GM18511 (cell line): ENCODE data around the gene PSMB1.
"Not testable (repeated sequence)": the region's sequence is repeated elsewhere in the genome, so short reads cannot be mapped to it uniquely, and the experiment has no call there.

Experiments
- ATAC-seq: cut with Tn5 transposase; IDR thresholded peaks from one replicate; pipeline ENCODE4 v1.9.1; 2021; ENCODE audit warnings: mild to moderate bottlenecking, moderate library complexity; ENCODE audit not compliant: unreplicated experiment

The PSMB1 gene

DNA sequence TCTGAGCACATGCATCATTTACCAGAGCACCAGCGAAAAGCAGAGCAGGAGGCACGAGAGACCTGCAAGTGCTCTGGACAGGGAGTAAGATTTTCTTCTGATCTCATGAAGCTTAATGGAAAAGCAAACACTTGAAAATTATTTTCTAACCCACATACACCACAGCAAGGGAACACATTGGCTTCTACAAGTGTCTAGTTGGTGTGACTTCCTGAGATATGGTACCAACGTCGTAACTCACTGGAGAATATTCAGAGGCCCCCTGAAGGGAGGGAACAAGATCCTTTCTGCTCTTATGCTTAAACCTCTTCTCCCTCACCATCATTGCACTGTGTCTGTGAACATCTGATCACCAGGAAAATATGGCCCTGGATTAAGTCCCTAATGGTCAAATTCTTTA lies 48.6 kb downstream of the PSMB1 start:
- ATAC-seq = no peak

- no peak for ATAC-seq
Measured at GRCh38 chr6:170503414-170503761, 49.7 kb downstream of the PSMB1 start.

DNA sequence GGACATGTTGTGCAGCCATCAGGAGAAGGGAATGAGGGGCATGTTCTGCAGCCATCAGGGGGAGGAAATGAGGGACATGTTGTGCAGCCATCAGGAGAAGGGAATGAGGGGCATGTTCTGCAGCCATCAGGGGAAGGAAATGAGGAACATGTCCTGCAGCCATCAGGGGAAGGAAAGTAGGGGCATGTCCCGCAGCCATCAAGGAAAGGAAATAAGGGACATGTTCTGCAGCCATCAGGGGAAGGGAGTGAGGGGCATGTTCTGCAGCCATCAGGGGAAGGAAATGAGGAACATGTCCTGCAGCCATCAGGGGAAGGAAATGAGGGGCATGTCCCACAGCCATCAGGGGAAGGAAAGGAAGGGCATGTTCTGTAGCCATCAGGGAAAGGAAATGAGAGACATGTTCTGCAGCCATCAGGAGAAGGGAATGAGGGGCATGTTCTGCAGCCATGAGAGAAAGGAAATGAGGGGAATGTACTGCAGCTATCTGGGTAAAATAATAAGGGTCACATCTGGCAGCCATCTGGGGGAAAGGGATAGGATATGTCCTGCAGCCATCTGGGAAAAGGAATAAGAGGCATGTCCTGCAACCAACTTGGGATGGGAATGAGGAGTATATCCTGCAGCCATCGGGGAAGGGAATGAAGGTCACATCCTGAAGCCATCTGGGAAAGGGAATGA lies 50.2 kb downstream of the PSMB1 start:
- ATAC-seq = not testable (repeated sequence)

GRCh38 chr6:170502268-170502667 lies 50.8 kb downstream of the PSMB1 start:
- ATAC-seq = not testable (repeated sequence)

- no peak for ATAC-seq
Measured at GRCh38 chr6:170500955-170501590, 52.0 kb downstream of the PSMB1 start.

DNA sequence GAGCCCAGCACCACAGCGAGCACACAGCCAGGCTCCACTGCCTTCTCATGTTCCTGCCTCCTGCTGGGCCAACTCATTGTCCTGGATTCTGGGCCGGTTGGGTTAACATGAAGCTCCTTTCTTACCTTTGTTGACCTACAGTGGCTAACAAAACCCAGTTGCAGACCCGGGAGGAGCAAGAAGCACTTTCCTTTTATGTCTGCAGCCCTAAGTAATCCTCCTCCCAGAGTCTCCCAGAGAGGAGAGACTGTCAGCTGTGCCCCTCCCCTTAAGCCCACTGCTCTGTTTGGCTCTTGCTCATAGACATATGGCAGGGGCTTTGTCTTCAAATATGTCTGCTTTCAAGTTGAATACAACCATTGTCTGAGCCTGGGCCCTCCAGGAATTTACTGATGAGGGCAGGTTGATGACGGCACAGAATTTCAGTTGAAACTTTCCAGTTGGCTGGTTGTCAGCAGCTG lies 55.2 kb downstream of the PSMB1 start:
- ATAC-seq = no peak

DNA sequence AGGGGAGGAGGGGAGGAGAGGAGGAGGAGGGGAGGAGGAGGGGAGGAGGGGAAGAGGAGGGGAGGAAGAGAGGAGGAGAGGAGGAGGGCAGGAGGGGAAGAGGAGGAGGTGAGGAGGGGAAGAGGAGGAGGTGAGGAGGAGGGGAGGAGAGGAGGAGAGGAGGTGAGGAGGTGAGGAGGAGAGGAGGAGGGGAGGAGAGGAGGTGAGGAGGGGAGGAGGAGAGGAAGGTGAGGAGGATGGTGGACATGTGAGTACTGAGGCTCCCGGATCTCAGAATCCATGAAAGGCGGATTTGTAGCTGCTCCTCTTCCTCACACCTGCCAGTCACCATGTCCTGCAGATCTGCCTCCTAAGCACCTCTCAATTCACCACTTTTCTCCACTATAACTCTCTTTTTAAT lies 59.8 kb downstream of the PSMB1 start:
- ATAC-seq = no peak

- no peak for ATAC-seq
Measured at GRCh38 chr6:170490259-170490658, 62.8 kb downstream of the PSMB1 start.

GRCh38 chr6:170489836-170490235 lies 63.3 kb downstream of the PSMB1 start:
- no peak for ATAC-seq

DNA sequence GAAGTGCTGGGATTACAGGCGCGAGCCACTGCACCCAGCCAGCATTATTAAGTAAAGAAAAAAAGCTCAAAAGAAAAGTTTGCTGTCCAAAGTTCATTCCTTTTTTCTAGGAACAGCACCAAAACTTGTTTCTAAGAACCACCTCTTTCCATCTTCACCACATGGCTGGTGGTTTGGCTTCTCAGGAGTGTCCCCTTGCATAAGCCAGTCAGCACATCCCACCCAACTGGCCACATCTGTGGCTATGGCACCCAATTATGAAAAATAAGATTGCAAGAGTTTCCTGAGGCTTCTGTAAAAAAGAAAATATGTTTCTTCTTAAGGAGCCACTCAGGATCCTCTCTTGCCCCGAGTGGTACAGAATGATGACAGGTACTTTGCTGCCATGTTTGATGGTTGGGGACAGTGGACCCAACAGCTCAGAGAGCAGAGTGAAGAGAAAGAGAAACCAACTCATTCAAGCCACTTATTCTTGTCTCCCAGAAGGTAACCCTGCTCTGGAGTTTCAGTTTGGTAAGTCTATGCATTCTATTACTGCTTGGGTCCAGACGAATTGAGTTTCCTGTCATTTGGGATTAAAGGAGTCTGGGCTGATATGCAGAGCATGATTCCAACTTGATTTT lies 65.3 kb downstream of the PSMB1 start:
- no peak for ATAC-seq

DNA sequence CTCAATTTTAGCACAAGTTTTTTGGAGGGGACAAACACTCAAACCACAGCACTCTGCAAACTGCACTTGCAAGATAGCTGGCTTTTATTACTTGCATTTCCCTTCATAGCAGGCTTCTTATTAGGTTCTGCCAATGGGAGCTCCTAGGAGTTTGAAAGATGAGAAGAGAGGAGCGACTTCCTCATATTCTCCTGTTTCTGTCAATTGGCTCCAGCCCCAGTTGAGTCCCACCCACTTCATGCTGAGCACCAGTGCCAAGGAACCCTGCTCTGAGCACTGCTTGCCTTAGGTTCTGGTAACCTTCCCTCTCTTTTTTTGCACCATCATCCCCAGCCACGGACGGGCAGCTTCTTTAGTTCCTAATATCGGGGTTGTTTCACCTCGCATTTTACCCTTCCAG lies 67.9 kb downstream of the PSMB1 start:
- ATAC-seq = no peak
